Kidney glomerular epithelial cell (primary cell): Measurements from ENCODE around the gene SOBP.
A peak's percentile ranks its signal among the peaks of the same experiment; 100 is the strongest.
"Not testable (repeated sequence)": the region's sequence is repeated elsewhere in the genome, so short reads cannot be mapped to it uniquely, and the experiment has no call there.

Experiments
- DNase-seq: peaks from one replicate; lab custom pipeline; 2025; lab: John Stamatoyannopoulos, UW

SOBP gene

DNA sequence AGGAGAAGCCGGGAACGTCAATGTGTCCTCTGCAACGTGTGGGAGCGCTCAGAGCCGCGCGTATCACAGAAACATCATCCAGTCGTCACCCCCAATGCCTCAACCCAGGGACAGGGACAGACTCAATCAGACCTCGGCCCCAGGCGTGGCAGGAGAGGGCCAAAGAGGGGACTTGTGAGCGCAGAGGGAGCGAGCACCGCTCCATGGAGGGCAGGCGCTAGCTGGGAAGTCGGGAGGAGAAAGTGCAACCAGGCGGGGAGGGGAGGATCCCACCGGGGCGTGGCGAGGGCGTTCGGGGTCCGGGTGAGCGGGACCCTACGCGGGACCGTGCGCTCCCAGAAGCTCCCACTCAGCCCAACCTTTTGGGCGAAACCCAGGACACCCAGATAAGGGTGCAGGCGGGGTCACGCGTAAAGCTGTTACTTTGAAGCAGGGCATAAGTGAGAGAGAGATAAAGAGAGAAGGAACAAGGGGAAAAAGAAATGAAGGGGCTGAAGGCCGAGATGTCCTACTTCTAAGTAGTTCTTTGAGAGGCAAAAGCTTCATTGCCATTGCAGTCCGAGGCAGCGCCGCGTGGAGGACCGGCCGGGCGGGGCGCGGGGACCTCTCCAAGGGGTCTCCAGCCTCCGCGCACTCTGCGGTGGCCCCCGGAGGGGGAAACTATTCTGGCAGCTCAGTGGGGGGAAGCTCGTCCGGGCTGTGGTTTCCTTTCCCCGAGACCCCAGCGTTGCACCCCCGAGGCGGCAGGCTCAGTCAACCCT lies 862 bp upstream of the SOBP start:
- no peak for DNase-seq

DNA sequence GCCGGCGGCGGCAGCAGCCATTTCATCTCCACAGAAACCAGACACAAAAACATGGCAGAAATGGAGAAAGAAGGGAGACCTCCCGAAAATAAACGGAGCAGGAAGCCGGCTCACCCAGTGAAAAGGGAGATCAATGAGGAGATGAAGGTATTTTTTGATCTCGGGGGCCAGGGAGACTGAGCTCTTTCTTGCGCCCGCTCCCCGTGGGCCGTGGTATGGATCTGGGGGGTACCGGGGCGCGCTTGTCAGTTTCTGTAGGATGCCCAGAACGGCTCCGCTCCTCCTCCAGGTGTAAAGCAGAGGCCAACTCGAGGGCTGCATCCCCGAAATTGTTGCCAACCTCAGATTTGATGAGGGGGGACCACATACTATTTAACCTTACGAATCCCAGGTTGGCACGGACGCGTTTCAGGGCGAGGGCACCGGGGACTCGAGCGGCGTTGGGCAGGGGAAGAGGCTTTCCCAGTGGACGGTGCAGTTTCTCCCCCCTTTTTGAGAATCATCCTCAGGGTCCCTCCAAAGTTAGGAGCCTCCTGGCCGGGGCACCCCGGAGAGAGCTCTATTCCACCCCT lies 735 bp downstream of the SOBP start:
- no peak for DNase-seq

DNA sequence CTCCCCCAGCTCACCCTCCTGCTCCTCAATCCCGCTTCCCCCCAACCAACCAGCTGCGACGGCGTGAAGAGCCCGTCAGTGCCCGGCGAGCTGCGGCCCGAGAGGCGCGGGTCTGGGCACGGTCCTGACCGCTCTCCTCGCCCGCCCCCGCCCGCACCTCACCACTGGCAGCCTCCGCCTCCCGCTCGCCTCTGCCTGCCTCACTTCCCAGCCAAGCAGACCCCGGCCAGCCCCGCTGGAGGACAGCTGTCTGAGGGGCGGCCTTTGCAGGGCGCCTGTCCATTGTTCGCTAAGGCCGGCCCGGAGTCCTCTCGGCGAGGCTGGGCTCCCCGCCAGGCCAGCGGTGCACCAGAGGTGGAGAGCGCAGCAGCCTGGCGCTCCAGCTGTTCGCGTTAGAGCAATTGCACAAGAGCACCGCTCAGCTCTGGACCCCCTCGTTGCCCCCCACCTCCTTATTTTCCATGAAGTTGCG lies 1.3 kb downstream of the SOBP start:
- no peak for DNase-seq

GRCh38 chr6:107491760-107492660 lies 2.1 kb downstream of the SOBP start:
- DNase-seq, result no peak

GRCh38 chr6:107493158-107494057 lies 3.5 kb downstream of the SOBP start:
- peak; percentile 20 for DNase-seq

- peak; percentile 39 for DNase-seq
Observed at GRCh38 chr6:107495196-107495643, 5.3 kb downstream of the SOBP start.

GRCh38 chr6:107495971-107496370 lies 6.1 kb downstream of the SOBP start:
- DNase-seq, result no peak

DNA sequence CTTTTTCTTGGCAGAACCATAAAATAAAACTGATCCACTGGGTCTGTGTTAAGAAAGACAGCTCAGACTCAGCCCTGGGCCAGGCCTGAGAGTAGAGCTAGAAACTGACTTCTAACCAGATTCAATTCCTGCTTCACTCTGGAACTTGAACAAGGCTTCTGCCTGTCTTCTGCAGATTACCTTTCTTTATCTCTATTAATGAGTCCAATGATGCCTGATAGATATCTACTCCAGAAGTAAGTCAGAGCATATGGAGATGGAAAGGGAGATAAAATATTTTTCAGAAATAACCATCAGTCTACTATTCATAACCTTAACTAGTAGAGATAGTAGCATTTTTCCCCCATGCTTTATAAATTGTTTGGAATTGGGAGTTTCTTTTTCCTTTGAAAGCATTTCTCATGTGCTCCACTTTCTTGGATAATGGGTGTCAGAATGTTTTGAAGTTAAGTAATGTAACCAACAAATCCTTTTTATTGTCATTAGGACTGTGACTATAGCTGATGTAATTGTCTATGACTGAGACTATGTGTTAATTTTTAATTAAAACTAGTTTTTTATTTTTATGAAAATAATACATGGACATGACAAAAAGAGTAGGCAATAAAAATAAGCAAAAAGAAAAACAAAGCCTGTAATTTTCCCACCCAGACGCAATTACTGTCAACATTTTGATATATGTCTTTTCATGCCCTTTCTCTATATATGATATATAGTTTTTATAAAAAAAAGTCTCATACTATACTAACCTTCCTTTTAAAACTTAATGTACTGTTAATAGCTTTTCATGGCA lies 7.2 kb downstream of the SOBP start:
- DNase-seq, result no peak

DNA sequence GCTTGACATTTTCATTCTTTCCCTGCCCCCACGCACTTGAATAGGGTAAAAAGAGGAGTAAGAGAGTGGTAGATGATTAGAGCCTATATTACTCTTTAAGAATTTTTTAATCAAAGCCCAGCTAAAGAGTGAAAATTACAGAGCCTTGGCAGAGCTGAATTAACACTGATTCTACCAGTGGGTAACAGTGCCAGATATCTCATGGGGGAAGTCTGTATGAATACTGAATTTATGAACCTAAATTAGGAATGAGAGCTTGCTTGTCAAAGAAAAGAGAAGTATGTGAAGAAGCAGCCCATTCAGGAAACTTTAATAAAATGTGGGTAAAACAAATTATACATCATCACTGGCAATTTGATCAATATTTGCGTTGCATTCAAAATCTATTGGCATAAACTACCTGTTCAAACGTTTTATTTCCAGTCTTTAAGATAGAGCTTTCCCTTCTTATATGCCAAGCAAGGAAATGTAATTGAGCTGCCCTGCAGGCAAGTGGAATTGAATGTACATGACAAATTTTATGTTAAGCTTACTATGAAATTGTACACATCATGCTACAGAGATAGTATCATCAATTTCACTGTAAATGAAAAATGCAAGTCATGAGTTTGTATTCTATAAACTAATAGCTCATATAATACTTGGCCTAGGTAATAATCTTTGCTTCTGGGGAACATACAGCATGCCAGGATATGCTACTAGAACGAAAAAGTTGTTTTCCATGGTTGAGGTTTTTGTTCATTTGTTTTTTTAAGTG lies 14.5 kb downstream of the SOBP start:
- DNase-seq, result no peak

DNA sequence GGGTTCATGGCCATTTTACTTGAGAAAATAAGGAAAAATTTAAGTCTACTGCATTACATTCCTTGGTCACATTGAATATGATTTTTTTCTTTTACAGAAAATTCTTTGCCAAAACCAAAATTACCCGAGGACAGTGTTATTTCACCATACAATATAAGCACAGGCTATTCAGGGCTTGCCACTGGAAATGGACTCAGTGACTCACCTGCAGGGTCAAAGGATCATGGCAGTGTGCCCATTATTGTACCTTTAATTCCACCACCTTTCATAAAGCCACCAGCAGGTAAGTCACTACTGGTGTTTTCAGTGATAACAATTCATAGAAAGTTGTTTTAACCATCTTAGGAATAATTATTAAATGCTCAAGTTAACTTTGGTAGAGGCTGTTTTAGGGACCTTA lies 16.2 kb downstream of the SOBP start:
- DNase-seq, result no peak

DNA sequence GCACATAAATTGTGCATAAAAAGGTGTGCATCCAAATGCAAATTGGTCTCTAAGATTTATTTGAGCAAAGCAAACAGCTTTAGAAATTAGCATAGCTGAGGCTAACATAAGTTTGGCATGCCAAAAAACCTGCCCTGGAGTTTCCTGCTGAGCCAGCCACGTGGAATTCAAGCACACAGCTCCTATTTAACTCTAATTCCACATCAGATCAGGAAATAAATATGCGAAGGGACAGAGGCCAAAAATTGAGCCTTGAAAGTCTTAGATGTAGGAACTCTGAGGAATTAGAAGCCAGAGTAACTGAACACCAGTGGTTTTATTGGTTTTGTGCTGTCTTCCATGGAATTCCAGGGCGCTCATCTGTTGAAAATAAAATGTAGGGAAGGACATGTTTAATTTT lies 19.6 kb downstream of the SOBP start:
- DNase-seq, result peak; percentile 10

GRCh38 chr6:107510108-107510507 lies 20.2 kb downstream of the SOBP start:
- DNase-seq, result no peak

- DNase-seq, result no peak
Observed at GRCh38 chr6:107511511-107511993, 21.6 kb downstream of the SOBP start.

DNA sequence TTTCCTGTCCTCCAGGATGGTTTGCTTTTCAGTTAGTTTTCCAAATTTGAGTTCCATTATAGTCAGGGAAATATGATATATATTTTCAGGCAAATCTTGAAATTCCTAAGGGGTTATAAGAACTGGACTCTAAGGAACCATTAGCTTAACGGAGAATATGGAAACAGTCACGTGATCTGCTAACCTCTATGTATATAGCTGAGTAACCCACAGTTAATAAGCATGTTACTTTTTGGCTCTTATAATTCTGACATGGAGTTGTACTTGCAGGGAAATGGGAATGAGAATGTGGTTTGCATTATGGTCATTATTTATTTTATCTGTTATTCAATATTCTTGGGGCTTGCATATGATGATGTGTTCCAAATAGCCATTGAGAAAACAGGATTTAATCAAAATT lies 23.3 kb downstream of the SOBP start:
- no peak for DNase-seq

DNA sequence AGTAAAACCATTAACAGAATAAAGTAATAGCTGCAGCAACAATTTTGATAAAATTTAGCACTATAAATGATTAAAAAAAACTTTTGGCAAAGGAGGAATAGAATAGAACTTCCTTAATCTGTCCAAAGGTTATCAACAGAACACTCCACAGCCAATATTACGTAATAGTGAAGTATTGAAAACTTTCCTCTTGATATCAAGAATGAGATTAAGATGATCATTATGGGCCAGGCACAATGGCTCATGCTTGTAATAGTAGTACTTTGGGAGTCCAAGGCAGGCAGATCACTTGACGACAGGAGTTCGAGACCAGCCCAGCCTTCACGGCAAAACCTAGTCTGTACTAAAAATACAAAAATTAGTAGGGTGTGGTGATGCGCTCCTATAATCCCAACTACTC lies 26.0 kb downstream of the SOBP start:
- DNase-seq, result no peak

GRCh38 chr6:107517274-107517673 lies 27.4 kb downstream of the SOBP start:
- DNase-seq, result no peak

DNA sequence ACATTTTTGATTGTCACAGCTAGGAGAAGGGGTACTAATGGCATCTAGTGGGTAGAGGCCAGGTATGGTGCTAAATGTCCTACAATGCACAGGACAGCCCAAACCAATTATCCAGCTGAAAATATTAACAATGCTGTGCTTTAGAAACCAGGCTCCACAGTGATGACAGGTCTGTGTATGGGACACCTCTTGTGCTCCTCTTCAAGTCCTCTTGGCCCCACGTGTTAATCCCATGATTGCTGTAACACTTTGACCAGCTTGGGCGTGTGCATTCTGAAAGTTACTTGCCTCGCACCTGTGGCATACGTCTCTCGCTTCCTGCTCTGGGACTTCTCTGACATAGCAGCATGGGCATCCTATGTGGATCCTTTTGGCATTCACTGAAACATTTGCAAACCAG lies 29.3 kb downstream of the SOBP start:
- DNase-seq, result not testable (repeated sequence)

DNA sequence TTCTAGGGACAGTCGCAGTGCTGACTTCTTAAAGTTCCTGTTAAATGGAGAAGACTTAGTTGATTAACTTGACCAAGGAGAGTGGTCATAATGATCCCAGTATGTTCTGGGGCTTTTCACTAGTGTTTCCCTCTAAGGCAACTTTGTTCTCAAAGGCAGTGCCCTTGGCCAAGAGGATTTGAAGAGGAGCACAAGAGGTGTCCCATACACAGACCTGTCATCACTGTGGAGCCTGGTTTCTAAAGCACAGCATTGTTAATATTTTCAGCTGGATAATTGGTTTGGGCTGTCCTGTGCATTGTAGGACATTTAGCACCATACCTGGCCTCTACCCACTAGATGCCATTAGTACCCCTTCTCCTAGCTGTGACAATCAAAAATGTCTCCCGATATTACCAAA lies 30.8 kb downstream of the SOBP start:
- DNase-seq, result not testable (repeated sequence)

DNA sequence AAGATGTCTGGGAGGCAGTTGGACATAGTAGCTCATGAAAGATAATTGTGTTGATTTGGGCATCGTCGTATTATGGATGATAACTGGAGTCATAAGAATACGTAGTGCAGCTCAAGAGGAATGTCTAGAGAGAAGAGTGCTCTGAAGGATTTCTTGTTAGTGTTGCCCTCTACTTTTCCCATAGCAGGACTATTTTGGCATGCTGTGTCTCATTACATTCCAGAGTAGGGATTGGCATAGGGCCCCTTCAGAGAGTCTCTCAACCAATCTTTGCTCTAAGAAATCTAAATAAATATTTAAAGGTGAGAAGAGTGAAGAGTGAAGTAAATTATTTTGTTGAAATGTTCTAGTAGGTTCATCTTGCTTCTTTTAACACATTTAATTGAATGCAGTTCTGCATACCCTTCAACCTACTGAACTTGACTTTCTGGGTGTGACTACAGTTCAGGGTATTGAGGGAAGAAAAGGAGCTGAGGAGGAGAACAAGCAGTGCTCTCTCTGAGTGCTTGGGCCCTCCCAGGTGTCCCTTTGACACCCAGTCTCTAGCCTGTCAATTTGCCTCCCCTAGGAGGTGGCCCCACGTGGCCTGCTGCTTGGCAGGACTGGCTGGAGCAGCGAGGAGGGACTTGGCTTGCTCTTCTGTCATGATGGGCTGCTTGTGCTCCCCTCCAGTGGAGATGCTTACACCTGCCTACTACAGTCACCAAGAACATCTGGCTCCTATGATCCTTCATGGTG lies 33.3 kb downstream of the SOBP start:
- DNase-seq, result no peak
